Lower leg skin (tissue), 4 donors: ENCODE results near the gene DIP2A. TPM values are rescaled to one million over a fixed set of nuclear protein-coding genes. Genes with fewer than 3 reads are reported as not detected.

Experiments
- DNase-seq, 2 donors: peaks; one replicate each; pipeline ENCODE4 v3.0.0-alpha.2; 2019; ENCODE audit warnings: low spot score in 2 of 2
- H3K4me3 ChIP-seq: fragments of 200-600 bp; sonication (generic); 2 replicates; pipeline ENCODE4 v1.5.1; 2017; ENCODE audit warnings: mild to moderate bottlenecking, low read depth; ENCODE audit not compliant: poor library complexity, severe bottlenecking
- POLR2A ChIP-seq, 2 donors: fragments of 450-650 bp; IDR thresholded peaks; one replicate each; pipeline ENCODE4 v1.6.1; 2016 to 2017; ENCODE audit warnings: antibody characterized with exemption in 2 of 2, mild to moderate bottlenecking in 1 of 2, moderate library complexity in 1 of 2
- WGBS, 2 donors: methylation state at CpG; one replicate each; pipeline ENCODE4 v1.1.5; 2018; 5-methylcytosine and 5-hydroxymethylcytosine counted together
- intact Hi-C: fragments of 100-400 bp; cut with DNase I; formaldehyde crosslinking; loops from one replicate; pipeline ENCODE4 v1.15.0; 2023; ENCODE audit warnings: low total_unique reads
- total RNA-seq, 4 donors: library from RNA; depleted of rRNA; stranded (reverse); fragments of >200 nt; gene quantifications; one replicate each; pipeline ENCODE4 v1.1.0, GENCODE V29; 2016
- TF ChIP-seq, protein P1 (sequence below), 3 donors: fragments of 450-650 bp; IDR thresholded peaks; one replicate each; pipeline ENCODE4 v1.5.1; 2016; ENCODE audit warnings: antibody characterized with exemption in 3 of 3, mild to moderate bottlenecking in 3 of 3, moderate library complexity in 2 of 3

DIP2A gene
- total RNA-seq, 4 donors from 2014 or later = 37.3 to 77.8 (median 38.5) TPM

DNA sequence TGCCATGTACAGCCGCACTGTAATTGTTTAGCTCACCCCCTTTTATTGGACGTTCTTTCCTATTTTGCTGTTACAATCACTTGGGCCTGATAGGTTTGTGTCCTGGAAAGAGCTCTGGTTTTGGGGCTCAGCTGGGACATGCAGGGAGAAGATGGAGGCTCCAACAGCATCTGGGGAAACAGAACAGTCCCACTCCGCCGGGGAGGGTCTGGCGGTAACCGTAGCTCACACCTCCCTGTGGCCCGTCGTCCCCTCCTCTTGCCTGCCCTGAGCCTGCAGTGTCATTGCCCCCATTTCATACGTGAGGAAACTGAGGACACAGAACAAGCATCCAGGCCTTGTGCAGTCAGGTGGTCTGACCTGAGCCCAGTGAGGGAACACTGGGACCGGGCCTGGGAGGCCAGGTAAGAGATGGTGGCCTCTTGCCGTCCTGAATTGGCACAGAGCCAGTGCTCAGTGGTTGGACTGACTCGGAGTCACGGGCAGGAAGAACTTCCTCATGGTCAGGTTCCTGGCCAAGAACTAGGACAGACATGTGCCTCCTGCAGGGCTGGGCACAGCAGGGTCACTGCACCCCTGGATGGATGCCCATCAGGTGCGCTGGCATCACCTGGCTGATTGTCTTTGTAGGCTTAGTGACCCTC lies 104.4 kb downstream of the DIP2A start:
- TF ChIP-seq POLR2A (IDR thresholded peaks at IDR 0.05) = no peak
- TF ChIP-seq, protein P1, sequence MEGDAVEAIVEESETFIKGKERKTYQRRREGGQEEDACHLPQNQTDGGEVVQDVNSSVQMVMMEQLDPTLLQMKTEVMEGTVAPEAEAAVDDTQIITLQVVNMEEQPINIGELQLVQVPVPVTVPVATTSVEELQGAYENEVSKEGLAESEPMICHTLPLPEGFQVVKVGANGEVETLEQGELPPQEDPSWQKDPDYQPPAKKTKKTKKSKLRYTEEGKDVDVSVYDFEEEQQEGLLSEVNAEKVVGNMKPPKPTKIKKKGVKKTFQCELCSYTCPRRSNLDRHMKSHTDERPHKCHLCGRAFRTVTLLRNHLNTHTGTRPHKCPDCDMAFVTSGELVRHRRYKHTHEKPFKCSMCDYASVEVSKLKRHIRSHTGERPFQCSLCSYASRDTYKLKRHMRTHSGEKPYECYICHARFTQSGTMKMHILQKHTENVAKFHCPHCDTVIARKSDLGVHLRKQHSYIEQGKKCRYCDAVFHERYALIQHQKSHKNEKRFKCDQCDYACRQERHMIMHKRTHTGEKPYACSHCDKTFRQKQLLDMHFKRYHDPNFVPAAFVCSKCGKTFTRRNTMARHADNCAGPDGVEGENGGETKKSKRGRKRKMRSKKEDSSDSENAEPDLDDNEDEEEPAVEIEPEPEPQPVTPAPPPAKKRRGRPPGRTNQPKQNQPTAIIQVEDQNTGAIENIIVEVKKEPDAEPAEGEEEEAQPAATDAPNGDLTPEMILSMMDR (IDR thresholded peaks at IDR 0.05) = no peak
- intact Hi-C loops = no loop called here
- DNase-seq = peak in 1 of 2 donors; percentile 81
- no peak overlapping the region for H3K4me3 ChIP-seq
- WGBS, 2 donors = 82 to 91% methylated on average over 14 of the region's 14 CpGs

DNA sequence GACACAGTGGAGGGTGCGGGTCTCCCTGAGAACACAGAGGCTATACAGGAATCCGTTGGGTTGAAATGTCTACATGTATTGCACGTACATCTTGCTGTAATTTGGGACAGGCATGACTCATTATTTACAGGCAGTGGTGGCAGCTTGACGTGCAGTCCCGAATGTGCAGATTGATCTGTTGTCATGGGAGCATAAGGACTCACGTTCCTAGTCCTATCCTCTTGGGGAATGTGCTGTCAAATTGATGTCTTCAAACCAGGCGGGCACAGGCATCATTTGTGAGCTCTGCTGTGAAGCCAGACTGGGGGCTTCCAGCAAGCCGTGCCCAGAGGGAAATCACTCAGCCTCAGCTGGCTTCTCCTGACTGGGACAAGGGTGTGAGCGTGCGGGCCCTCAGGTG lies 105.7 kb downstream of the DIP2A start:
- intact Hi-C loops = no loop called here
- H3K4me3 ChIP-seq = no peak overlapping the region
- DNase-seq = no peak
- TF ChIP-seq, protein P1 (IDR thresholded peaks at IDR 0.05) = no peak
- no peak for TF ChIP-seq POLR2A (IDR thresholded peaks at IDR 0.05)
- WGBS, 2 donors = 80 to 83% methylated on average over 10 of the region's 10 CpGs

DNA sequence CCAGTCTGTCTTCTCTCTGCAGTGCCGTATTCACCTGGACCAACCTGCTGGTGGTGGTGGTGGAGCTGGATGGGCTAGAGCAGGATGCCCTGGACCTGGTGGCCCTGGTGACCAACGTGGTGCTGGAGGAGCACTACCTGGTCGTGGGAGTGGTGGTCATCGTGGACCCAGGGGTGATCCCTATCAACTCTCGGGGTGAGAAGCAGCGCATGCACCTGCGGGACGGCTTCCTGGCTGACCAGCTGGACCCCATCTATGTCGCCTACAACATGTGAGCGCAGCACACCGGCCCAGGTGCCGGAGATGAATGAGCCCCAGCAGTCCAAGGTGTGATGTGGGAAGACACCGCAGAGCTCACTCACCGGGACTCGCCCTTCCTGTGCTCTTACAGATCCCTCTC lies 108.7 kb downstream of the DIP2A start:
- no peak for DNase-seq
- intact Hi-C loops = no loop called here
- 94 to 97% methylated on average over 15 of the region's 15 CpGs for WGBS, 2 donors
- TF ChIP-seq POLR2A (IDR thresholded peaks at IDR 0.05) = no peak
- TF ChIP-seq, protein P1 (IDR thresholded peaks at IDR 0.05) = no peak
- H3K4me3 ChIP-seq = no peak overlapping the region

DNA sequence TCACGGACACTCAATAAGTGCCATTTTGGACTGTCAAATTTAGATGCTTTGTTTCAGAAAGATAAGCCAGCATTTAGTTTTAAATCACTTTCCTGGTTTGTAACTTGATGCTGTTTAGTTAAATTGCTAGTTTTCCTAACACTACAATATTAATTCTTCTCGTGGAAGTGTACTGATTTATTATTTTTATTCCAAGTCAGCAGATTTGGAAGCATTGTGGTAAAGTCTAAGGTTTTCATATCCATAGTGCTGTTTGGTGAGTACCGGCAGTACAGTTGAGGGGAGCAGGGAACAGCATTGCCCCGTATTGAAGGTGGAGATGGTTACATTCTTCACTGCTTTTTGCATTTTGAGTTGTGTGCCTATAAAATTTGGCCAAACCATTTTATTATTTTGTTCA lies 109.9 kb downstream of the DIP2A start:
- no peak for TF ChIP-seq POLR2A (IDR thresholded peaks at IDR 0.05)
- TF ChIP-seq, protein P1 (IDR thresholded peaks at IDR 0.05) = no peak
- no peak overlapping the region for H3K4me3 ChIP-seq
- DNase-seq = no peak
- intact Hi-C loops = no loop called here
- 92 to 93% methylated on average over 4 of the region's 4 CpGs for WGBS, 2 donors

DNA sequence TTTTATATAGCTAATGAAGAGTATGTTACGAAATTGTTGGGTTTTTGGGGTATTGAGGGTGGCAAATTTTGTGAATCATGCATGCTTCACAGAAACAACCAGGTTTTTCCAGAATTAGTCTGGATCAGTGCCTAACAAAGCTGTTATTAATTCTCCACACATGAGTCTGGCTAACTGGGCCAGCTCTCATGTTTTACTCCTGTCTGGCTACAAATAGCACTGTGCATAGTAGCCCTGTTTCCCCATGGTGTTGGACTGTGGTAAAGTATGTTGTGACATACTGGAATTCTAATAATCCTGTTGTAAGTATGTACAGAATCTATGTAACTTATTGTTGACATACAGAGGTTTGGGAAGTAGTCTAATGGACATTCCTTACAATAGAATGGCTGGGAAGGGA lies 110.4 kb downstream of the DIP2A start:
- WGBS, 2 donors = 76% methylated on average over 1 of the region's 1 CpG
- TF ChIP-seq POLR2A (IDR thresholded peaks at IDR 0.05) = no peak
- TF ChIP-seq, protein P1 (IDR thresholded peaks at IDR 0.05) = no peak

DNA sequence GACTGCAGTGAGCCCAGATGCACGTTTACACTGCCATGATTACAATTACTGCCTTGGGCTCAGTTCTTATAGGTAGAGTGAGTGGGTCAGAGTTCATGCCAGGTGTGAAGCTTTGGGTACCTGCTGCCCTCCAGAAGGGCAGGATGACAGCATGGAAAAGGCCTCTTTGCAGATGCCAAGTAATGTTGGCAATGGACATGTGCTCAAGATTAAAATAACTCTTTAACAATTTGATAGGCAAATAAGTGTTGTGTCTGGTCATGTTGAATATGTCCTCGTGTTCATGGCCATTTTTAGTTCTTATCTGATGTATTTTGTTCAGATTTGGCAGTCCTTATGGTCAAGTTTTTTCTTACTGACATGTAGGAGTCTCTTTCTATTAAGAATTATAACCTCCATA lies 111.4 kb downstream of the DIP2A start:
- no peak for TF ChIP-seq POLR2A (IDR thresholded peaks at IDR 0.05)
- TF ChIP-seq, protein P1 (IDR thresholded peaks at IDR 0.05) = no peak
- no peak for DNase-seq
- 54 to 65% methylated on average over 2 of the region's 2 CpGs for WGBS, 2 donors
- intact Hi-C loops = no loop called here
- no peak overlapping the region for H3K4me3 ChIP-seq

More for the DNA sequence above, 110.4 kb downstream of the DIP2A start:
- no peak for DNase-seq
- intact Hi-C loops = no loop called here
- H3K4me3 ChIP-seq = no peak overlapping the region
